ENCODE measurements around the gene EXOC4. TPM values are rescaled to one million over a fixed set of nuclear protein-coding genes. Genes with fewer than 3 reads are reported as not detected.

The EXOC4 gene
- total and polyA plus RNA-seq, 2 of the 13 experiments (the other 11 are each of a cell fraction or from before 2014, with no cell fraction given), result 22.5 to 39.0 TPM

GRCh38 chr7:133556048-133556447 is 303.2 kb downstream of the EXOC4 start:
- in situ Hi-C loops (cut with HindIII; ENCODE audit: extremely low pct_ligation_motif_present, low pct_unique_long_range_greater_than_20kb), result no loop called here
- H4K20me1 ChIP-seq (ENCODE audit: insufficient read depth, low read length), result no peaks in the 10 kb centered on the region
- ATAC-seq (no peak), DNase-seq (ENCODE audit: low spot score) (no peak), FAIRE-seq (no peak)
- H3K9me3 ChIP-seq (ENCODE audit: low read length), result no peaks in the 10 kb centered on the region
- intact Hi-C loops (cut with micrococcal nuclease; ENCODE audit: unreplicated experiment), result no loop called here
- H3K4me1 ChIP-seq (ENCODE audit: insufficient read depth, low read length), result no peaks in the 10 kb centered on the region
- TF ChIP-seq, protein P1, sequence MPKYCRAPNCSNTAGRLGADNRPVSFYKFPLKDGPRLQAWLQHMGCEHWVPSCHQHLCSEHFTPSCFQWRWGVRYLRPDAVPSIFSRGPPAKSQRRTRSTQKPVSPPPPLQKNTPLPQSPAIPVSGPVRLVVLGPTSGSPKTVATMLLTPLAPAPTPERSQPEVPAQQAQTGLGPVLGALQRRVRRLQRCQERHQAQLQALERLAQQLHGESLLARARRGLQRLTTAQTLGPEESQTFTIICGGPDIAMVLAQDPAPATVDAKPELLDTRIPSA (CRISPR knock-in tag; IDR thresholded peaks at IDR 0.05; ENCODE audit: borderline replicate concordance), result no peak
- TF ChIP-seq NRL (CRISPR knock-in tag; IDR thresholded peaks at IDR 0.05; ENCODE audit: borderline replicate concordance), result no peak
- no peak for TF ChIP-seq ZNF343 (CRISPR knock-in tag; IDR thresholded peaks at IDR 0.05)
- TF ChIP-seq NKX3-1 (CRISPR knock-in tag; IDR thresholded peaks at IDR 0.05), result no peak
- no peak for TF ChIP-seq TBL1XR1 (IDR thresholded peaks at IDR 0.05; ENCODE audit: borderline replicate concordance, low read length, partially characterized antibody)
- TF ChIP-seq, protein P2, sequence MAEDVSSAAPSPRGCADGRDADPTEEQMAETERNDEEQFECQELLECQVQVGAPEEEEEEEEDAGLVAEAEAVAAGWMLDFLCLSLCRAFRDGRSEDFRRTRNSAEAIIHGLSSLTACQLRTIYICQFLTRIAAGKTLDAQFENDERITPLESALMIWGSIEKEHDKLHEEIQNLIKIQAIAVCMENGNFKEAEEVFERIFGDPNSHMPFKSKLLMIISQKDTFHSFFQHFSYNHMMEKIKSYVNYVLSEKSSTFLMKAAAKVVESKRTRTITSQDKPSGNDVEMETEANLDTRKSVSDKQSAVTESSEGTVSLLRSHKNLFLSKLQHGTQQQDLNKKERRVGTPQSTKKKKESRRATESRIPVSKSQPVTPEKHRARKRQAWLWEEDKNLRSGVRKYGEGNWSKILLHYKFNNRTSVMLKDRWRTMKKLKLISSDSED (CRISPR knock-in tag; IDR thresholded peaks at IDR 0.05), result no peak
- TF ChIP-seq HDAC2 (CRISPR knock-in tag; IDR thresholded peaks at IDR 0.05), result no peak
- no peak for TF ChIP-seq TARDBP (CRISPR knock-in tag; IDR thresholded peaks at IDR 0.05)
- TF ChIP-seq GABPB1 (CRISPR knock-in tag; IDR thresholded peaks at IDR 0.05), result no peak
- no peak for TF ChIP-seq ZNF672 (CRISPR knock-in tag; IDR thresholded peaks at IDR 0.05)
- no peak for TF ChIP-seq ZNF296 (CRISPR knock-in tag; conservative IDR thresholded peaks at IDR 0.05)
- TF ChIP-seq HINFP (CRISPR knock-in tag; IDR thresholded peaks at IDR 0.05; ENCODE audit: low read depth), result no peak
- TF ChIP-seq ZMAT3 (CRISPR knock-in tag; conservative IDR thresholded peaks at IDR 0.05), result no peak
- TF ChIP-seq ZNF790 (CRISPR knock-in tag; IDR thresholded peaks at IDR 0.05; ENCODE audit: borderline replicate concordance), result no peak
- WGBS (ENCODE audit: low lambda C conversion rate), result 39% methylated on average over 2 of the region's 2 CpGs
- H2AFZ ChIP-seq (ENCODE audit: low read length), result no peak overlapping the region
- H3K4me2 ChIP-seq (ENCODE audit: low read depth, low read length), result no peak overlapping the region
- BruUV-seq (replicated peaks), result no TSS peak
- H3K27ac ChIP-seq (ENCODE audit: extremely low read length, insufficient read depth, low read length), result no peak overlapping the region
- no peaks in the 10 kb centered on the region for H3K79me2 ChIP-seq (ENCODE audit: insufficient read depth, low read length)
- CTCF ChIA-PET (ENCODE audit: low intra/inter-chr PET ratio, low total read pairs), result no interaction called here
- H3K36me3 ChIP-seq (replicated peaks in 1 of 2; ENCODE audit: control insufficient read depth in 1 of 2, insufficient read depth in 2 of 2, low read length in 2 of 2), result no peaks in the 10 kb centered on the region
- no peak overlapping the region for H3K4me3 ChIP-seq (replicated peaks in 1 of 3; ENCODE audit: insufficient read depth in 1 of 3, low read depth in 2 of 3, low read length in 3 of 3)
- POLR2A ChIA-PET, result no interaction called here
- no peak overlapping the region for H3K9ac ChIP-seq (ENCODE audit: insufficient read depth, low read depth, low read length)
- no peaks in the 10 kb centered on the region for H3K27me3 ChIP-seq (ENCODE audit: control insufficient read depth in 1 of 2, insufficient read depth in 2 of 2, low read length in 2 of 2)

Measured in HepG2 (cell line).